ENCODE measurements around the gene DNAH12.
A peak's percentile ranks its signal among the peaks of the same experiment; 100 is the strongest.

Gene DNAH12, protein sequence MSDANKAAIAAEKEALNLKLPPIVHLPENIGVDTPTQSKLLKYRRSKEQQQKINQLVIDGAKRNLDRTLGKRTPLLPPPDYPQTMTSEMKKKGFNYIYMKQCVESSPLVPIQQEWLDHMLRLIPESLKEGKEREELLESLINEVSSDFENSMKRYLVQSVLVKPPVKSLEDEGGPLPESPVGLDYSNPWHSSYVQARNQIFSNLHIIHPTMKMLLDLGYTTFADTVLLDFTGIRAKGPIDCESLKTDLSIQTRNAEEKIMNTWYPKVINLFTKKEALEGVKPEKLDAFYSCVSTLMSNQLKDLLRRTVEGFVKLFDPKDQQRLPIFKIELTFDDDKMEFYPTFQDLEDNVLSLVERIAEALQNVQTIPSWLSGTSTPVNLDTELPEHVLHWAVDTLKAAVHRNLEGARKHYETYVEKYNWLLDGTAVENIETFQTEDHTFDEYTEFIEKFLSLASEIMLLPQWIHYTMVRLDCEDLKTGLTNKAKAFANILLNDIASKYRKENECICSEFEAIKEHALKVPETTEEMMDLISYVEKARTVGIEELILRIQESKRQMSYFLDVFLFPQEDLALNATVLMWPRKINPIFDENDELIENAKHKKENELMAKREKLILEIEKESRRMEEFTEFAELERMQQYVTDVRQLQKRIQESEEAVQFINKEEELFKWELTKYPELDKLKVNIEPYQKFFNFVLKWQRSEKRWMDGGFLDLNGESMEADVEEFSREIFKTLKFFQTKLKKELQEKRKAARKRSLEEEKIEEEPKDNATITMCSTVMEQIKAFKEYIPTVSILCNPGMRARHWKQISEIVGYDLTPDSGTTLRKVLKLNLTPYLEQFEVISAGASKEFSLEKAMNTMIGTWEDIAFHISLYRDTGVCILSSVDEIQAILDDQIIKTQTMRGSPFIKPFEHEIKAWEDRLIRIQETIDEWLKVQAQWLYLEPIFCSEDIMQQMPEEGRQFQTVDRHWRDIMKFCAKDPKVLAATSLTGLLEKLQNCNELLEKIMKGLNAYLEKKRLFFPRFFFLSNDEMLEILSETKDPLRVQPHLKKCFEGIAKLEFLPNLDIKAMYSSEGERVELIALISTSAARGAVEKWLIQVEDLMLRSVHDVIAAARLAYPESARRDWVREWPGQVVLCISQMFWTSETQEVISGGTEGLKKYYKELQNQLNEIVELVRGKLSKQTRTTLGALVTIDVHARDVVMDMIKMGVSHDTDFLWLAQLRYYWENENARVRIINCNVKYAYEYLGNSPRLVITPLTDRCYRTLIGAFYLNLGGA (N-terminal part only)
- total RNA-seq: 0.03 to 2.0 (median 0.42) reads per million in 9 experiments

DNA sequence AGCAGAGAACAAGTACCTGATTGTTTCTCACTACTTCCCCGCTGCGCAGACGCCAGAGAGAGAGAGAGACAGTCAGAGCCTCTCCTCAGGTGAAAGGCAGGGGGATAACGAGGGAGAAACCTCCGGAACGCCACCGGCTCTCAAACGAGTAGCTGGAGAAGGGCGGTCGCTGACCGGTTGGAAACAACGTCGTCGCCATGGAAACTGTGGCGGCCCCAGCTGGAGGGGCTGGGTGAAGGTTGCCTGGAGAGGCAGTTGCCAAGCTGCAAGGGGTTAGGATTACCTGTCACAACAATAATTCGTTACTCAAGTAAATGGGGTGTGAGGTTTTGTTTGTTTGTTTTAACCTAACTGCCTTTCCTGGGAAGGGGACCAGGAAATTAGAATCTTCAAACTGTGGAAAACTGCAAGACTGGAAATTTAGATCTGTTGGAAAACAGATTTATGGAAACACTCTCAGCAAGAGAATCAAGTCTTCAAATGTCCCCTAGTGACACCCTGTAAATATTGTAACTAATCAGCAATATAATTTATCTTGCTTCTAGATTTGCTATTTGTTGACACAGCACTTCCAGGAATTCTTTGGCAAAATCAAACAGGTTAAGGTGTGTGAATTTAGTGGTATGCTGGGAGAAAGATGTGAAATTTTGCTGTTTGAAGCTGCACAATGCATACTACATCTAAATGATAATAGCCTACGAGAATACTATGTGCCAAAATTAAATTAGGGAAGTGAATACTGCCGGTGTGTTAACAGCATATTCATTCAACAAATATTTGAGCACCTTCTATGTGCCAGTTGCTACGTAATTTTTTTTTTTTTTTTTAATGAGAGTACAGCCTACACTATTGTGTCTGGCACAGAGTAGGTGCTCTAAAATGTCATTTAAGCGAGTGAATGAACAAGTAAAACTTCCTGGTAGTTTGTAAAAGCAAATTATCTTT lies at the start of gene DNAH12:
TSS of gene DNAH12 (minus strand) at position 164 of the 945 bp plus-strand sequence. CDS start 1,474 bp downstream, outside the sequence.
- no peaks in the 10 kb centered on the region for H3K36me3 Mint-ChIP-seq (ENCODE audit: insufficient read depth)
- ATAC-seq (replicated peaks) (no peak), DNase-seq (no peak)
- no peaks in the 10 kb centered on the region for H3K27me3 Mint-ChIP-seq
- peaks cover 0 to 3% of the 10 kb centered on the region in 2 donors for H3K4me1 Mint-ChIP-seq (ENCODE audit: low read depth in 2 of 2)
- no peak within 1 kb of the TSS for H3K4me3 Mint-ChIP-seq
- no peaks in the 10 kb centered on the region for H3K9me3 Mint-ChIP-seq
- no peak within 1 kb of the TSS for H3K27ac Mint-ChIP-seq

DNA sequence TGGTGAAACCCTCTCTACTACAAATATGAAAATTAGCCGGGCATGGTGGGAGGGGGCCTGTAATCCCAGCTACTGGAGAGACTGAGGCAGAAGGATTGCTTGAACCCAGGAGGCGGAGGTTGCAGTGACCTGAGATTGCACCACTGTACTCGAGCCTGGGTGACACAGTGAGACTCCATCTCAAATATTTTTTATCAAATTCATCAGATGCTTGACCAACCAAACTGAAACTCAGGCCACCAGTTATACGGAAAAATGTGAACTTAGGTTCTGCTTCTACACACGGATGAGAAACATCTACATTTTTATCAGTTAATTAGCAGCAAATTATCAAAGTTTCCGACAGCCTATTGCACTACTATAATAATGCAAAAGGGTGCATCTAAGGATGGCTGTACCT lies 48.2 kb upstream of the DNAH12 start:
- peaks cover 86% of the 10 kb centered on the region for H3K36me3 Mint-ChIP-seq (ENCODE audit: insufficient read depth)
- H3K4me3 Mint-ChIP-seq: no peak overlapping the region
- no peaks in the 10 kb centered on the region for H3K9me3 Mint-ChIP-seq
- DNase-seq (no peak), ATAC-seq (replicated peaks) (no peak)
- H3K4me1 Mint-ChIP-seq (ENCODE audit: low read depth in 2 of 2): peaks cover 27 to 46% of the 10 kb centered on the region in 2 donors
- H3K27me3 Mint-ChIP-seq: no peaks in the 10 kb centered on the region
- peak overlapping the region; percentile 35 to 72 for H3K27ac Mint-ChIP-seq

DNA sequence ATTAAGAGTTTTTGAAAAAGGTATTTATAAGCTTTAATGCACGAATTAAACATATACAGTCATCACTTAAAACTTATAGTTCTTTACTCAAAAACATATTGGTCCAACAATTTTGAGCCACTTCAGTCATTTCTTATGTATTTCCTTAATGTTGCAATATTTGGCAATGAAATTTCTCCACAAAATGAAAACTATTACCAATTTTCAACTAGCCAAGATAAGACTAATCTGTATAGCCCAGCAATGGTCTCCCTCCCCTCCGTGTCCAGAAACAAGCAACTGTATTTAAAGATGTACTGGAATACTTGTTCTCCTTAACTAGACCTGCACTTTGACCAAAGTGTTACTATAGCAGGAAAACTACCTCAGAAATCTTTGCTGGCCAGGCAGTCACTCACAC lies 43.8 kb upstream of the DNAH12 start:
- Mint-ChIP-seq H3K27me3 (no peaks in the 10 kb centered on the region), H3K27ac (peak overlapping the region in 1 of 2 donors; percentile 60), H3K4me1 (ENCODE audit: low read depth in 2 of 2) (peaks cover 14 to 41% of the 10 kb centered on the region in 2 donors), H3K9me3 (no peaks in the 10 kb centered on the region), H3K36me3 (ENCODE audit: insufficient read depth) (peaks cover 66% of the 10 kb centered on the region), H3K4me3 (no peak overlapping the region)
- ATAC-seq (replicated peaks) (no peak), DNase-seq (no peak)

DNA sequence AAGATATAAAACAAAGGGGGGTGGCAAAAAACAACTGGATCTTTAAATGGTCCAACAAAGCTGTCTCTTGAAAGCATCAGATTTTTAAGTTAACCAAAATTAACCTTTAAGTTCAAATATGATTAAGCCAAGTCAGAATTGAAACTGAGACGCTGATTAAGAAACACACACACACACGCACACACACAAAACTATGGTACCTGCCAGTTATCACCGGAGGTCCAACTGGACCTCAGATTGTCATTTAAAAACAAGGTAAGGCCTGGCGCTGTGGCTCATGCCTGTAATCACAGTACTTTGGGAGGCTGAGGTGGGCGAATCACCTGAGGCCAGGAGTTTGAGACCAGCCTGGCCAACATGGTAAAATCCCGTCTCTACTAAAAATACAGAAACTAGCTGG lies 42.6 kb upstream of the DNAH12 start:
- H3K27ac Mint-ChIP-seq: peak overlapping the region; percentile 46 to 60
- DNase-seq: no peak
- no peaks in the 10 kb centered on the region for H3K9me3 Mint-ChIP-seq
- H3K36me3 Mint-ChIP-seq (ENCODE audit: insufficient read depth): peaks cover 64% of the 10 kb centered on the region
- no peaks in the 10 kb centered on the region for H3K27me3 Mint-ChIP-seq
- ATAC-seq (replicated peaks): no peak
- H3K4me1 Mint-ChIP-seq (ENCODE audit: low read depth in 2 of 2): peaks cover 16 to 33% of the 10 kb centered on the region in 2 donors
- H3K4me3 Mint-ChIP-seq: peak overlapping the region in 1 of 2 donors; percentile 27

DNA sequence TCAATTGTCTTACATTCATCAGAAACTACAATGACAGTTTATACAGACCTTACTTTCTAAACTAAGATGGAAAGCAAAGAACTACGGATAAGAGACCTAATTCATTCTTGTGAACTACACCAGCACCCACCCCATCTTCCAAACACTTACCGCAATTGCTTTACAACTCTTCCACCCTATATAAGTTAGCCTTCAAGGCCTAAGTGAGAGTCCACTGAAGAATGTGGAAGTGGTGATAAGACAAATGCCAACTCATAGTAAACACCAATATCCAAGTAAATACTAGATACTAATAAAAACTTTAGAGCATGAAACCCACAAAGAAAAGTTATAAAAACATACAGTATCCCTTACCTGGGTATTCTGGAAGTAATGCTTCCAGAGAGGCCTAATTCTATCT lies 39.4 kb upstream of the DNAH12 start:
- ATAC-seq (replicated peaks): no peak
- H3K36me3 Mint-ChIP-seq (ENCODE audit: insufficient read depth): peaks cover 56% of the 10 kb centered on the region
- H3K27ac Mint-ChIP-seq: no peak overlapping the region

DNA sequence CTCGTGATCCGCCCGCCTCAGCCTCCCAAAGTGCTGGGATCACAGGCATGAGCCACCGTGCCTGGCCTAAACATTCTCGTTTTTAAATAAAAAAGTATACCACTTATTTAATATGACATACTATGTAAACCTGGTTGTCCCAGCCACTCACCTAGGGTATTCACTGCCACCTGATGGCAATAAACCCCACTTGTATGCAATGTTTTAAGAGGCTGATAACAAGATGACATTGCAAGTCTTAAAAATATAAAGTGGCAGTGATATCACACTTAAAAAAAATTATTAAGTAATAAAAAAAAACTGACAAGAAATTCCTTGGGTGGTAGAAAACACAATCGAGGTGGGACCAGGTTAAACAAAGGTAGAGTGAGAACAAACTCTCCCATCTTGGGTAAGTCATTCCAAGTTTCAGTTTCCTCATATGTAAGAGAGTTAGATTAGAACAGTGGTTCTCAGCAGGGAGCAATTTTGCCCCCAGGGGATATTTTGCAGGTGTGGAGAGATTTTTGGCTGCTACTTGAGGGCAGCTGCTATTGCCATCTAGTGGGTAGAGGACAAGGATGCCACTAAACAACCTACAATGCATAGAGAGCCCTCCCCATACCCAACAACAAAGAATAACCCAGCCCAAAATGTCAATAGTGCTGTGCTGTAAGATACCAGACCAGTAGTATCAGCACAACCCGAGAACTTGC lies 38.5 kb upstream of the DNAH12 start:
- no peaks in the 10 kb centered on the region for H3K27me3 Mint-ChIP-seq
- peaks cover 53% of the 10 kb centered on the region for H3K36me3 Mint-ChIP-seq (ENCODE audit: insufficient read depth)
- DNase-seq: no peak
- H3K27ac Mint-ChIP-seq: no peak overlapping the region
- no peak overlapping the region for H3K4me3 Mint-ChIP-seq
- ATAC-seq (replicated peaks): peak; percentile 56
- H3K9me3 Mint-ChIP-seq: no peaks in the 10 kb centered on the region
- peaks cover 13 to 28% of the 10 kb centered on the region in 2 donors for H3K4me1 Mint-ChIP-seq (ENCODE audit: low read depth in 2 of 2)

More for the DNA sequence above, 39.4 kb upstream of the DNAH12 start:
- no peak overlapping the region for H3K4me3 Mint-ChIP-seq
- no peak for DNase-seq
- peaks cover 17 to 33% of the 10 kb centered on the region in 2 donors for H3K4me1 Mint-ChIP-seq (ENCODE audit: low read depth in 2 of 2)
- no peaks in the 10 kb centered on the region for H3K27me3 Mint-ChIP-seq
- H3K9me3 Mint-ChIP-seq: no peaks in the 10 kb centered on the region

DNA sequence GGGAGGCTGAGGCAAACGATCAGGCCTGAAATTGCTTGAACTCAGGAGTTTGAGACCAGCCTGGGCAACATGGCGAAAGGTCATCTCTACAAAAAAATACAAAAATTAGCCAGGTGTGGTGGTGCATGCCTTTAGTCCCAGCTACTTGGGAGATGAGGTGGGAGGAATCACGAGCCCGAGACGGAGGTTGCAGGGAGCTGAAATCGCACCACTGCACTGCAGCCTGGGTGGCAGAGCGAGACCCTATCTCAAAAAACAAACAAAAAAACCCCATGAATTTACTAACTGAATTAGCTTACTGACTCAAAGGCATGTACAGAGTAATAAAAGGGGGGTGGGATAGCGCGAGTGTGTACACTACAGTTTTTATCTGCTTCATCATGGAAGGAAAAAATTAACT lies 33.7 kb upstream of the DNAH12 start:
- H3K4me1 Mint-ChIP-seq (ENCODE audit: low read depth in 2 of 2): peaks cover 9 to 10% of the 10 kb centered on the region in 2 donors
- no peak for DNase-seq
- H3K27me3 Mint-ChIP-seq: no peaks in the 10 kb centered on the region
- no peak for ATAC-seq (replicated peaks)
- H3K9me3 Mint-ChIP-seq: no peaks in the 10 kb centered on the region
- no peak overlapping the region for H3K4me3 Mint-ChIP-seq
- H3K36me3 Mint-ChIP-seq (ENCODE audit: insufficient read depth): peaks cover 79% of the 10 kb centered on the region
- peak overlapping the region in 1 of 2 donors; percentile 69 for H3K27ac Mint-ChIP-seq

DNA sequence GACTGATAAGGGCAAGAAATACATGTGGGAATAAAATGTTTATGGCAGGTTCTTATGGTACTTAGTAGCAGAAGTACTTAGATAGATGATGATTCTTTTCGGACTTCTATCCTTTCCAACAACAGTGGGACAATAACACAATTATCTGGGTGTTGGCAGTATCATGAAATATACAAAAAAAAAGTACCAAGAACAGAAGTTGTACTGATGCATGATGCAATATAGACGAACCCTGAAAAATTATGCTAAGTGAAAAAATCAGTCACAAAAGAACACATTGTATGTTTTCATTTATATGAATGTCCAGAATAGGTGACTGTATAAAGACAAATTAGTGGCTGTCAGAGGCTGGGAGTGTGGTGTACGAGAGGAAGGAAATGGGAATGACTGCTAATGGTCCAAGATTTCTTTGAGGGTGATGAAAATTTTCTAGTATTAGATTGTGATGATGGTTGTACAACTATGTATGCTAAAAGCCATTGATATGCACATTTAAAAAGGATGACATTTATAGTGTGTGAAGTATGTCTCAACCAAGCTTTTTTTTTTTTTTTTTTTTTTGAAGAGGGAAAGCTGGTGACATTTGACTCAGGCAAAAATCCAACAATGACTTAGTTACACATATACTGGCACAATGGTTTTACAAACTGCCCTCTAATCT lies 32.0 kb upstream of the DNAH12 start:
- no peaks in the 10 kb centered on the region for H3K27me3 Mint-ChIP-seq
- no peak for ATAC-seq (replicated peaks)
- no peaks in the 10 kb centered on the region for H3K9me3 Mint-ChIP-seq
- peaks cover 7 to 13% of the 10 kb centered on the region in 2 donors for H3K4me1 Mint-ChIP-seq (ENCODE audit: low read depth in 2 of 2)
- DNase-seq: no peak
- peaks cover 87% of the 10 kb centered on the region for H3K36me3 Mint-ChIP-seq (ENCODE audit: insufficient read depth)
- no peak overlapping the region for H3K4me3 Mint-ChIP-seq
- no peak overlapping the region for H3K27ac Mint-ChIP-seq

DNA sequence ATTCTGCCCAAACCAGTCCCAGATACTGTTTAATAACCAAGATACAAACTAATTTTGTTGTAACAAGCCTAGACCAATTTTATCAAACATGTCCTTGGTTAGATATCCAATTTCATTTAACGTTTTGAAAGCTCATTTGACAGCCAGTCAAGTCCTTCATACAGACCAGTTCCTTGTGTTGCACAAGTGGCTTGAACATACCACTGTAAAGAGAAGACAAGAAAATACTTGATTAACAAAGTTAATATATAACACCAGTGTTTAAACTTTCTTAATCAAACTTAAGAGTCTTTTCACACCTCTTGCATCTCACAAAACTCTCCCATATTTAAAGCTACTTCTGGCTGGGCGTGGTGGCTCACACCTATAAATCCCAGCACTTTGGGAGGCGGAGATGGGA lies 28.0 kb upstream of the DNAH12 start:
- no peak for ATAC-seq (replicated peaks)
- Mint-ChIP-seq H3K4me3 (no peak overlapping the region), H3K9me3 (no peaks in the 10 kb centered on the region), H3K27me3 (no peaks in the 10 kb centered on the region), H3K4me1 (ENCODE audit: low read depth in 2 of 2) (peaks cover 3 to 10% of the 10 kb centered on the region in 2 donors), H3K36me3 (ENCODE audit: insufficient read depth) (peaks cover 91% of the 10 kb centered on the region), H3K27ac (no peak overlapping the region)
- DNase-seq: no peak

DNA sequence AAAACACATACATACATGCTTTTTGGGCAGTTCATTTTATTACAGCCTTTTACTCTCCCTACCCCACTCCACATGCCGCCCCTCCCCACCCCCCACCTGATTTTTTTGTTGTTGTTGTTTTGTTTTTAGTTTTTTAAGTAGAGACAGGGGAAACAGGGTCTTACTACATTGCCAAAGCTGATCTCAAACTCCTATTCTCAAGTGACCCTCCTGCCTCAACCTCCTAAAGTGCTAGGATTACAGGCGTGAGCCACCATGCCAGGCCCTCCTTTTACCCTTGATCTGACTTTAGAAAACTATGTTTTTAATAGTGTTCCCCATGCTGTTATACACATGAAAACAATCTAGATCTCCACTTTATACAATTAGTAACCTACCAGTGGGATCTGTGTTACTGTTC lies 26.7 kb upstream of the DNAH12 start:
- H3K36me3 Mint-ChIP-seq (ENCODE audit: insufficient read depth): peaks cover 87% of the 10 kb centered on the region
- peaks cover 0 to 12% of the 10 kb centered on the region in 2 donors for H3K4me1 Mint-ChIP-seq (ENCODE audit: low read depth in 2 of 2)
- peak overlapping the region; percentile 41 to 51 for H3K27ac Mint-ChIP-seq
- no peak overlapping the region for H3K4me3 Mint-ChIP-seq
- ATAC-seq (replicated peaks) (no peak), DNase-seq (no peak)
- H3K27me3 Mint-ChIP-seq: no peaks in the 10 kb centered on the region
- H3K9me3 Mint-ChIP-seq: no peaks in the 10 kb centered on the region

DNA sequence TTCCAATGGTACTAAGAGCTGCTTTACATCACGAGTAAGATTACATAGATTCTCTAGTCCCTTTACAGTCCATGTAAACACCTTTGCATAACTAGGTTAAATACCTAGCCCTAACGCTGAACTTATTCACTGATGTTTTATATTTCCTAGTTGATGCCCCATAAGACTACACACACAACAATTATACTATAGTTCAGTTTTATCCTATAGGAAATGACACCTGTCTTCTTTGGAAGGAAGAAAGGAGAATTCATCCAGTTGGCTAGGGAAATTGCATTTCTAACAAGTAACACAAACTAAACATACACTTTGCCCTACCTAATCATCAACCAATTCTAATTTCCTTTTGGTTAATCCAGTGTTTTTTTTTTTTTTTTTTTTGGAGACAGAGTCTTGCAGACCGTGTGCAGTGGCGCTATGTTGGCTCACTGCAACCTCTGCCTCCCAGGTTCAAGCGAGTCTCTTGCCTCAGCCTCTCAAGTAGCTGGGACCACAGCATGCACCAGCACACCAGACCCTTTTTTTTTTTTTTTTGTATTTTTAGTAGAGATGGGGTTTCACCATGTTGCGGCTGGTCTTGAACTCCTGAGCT lies 25.8 kb upstream of the DNAH12 start:
- H3K27ac Mint-ChIP-seq: peak overlapping the region in 1 of 2 donors; percentile 32
- H3K27me3 Mint-ChIP-seq: no peaks in the 10 kb centered on the region
- DNase-seq (no peak), ATAC-seq (replicated peaks) (no peak)
- no peak overlapping the region for H3K4me3 Mint-ChIP-seq
- no peaks in the 10 kb centered on the region for H3K9me3 Mint-ChIP-seq
- H3K4me1 Mint-ChIP-seq (ENCODE audit: low read depth in 2 of 2): peaks cover 0 to 9% of the 10 kb centered on the region in 2 donors
- peaks cover 86% of the 10 kb centered on the region for H3K36me3 Mint-ChIP-seq (ENCODE audit: insufficient read depth)

Measured in effector memory CD8-positive, alpha-beta T cell (primary cell).